Ishikawa (cell line): Measurements from ENCODE around the gene OGA.

Experiments
- CEBPB ChIP-seq: IDR thresholded peaks from 2 replicates; pipeline ENCODE4 v1.6.1; 2012
- CREB1 ChIP-seq: IDR thresholded peaks from 2 replicates; pipeline ENCODE4 v1.6.1; 2012; ENCODE audit warnings: low read depth
- EGR1 ChIP-seq: IDR thresholded peaks from 2 replicates; pipeline ENCODE4 v1.6.1; 2012
- EP300 ChIP-seq: IDR thresholded peaks from 2 replicates; pipeline ENCODE4 v1.6.1; 2012; ENCODE audit warnings: borderline replicate concordance
- FOXM1 ChIP-seq: IDR thresholded peaks from 2 replicates; pipeline ENCODE4 v1.6.1; 2012; ENCODE audit warnings: low read depth, borderline replicate concordance
- MAX ChIP-seq: IDR thresholded peaks from 2 replicates; pipeline ENCODE4 v1.6.1; 2012
- NFIC ChIP-seq: IDR thresholded peaks from 2 replicates; pipeline ENCODE4 v1.6.1; 2012
- RAD21 ChIP-seq: IDR thresholded peaks from 2 replicates; pipeline ENCODE4 v1.6.1; 2012; ENCODE audit warnings: low read depth
- REST ChIP-seq: IDR thresholded peaks from 2 replicates; pipeline ENCODE4 v1.6.1; 2012; ENCODE audit warnings: low read depth, mild to moderate bottlenecking
- TAF1 ChIP-seq: IDR thresholded peaks from 2 replicates; pipeline ENCODE4 v1.6.1; 2012; ENCODE audit warnings: low read depth, mild to moderate bottlenecking
- TCF12 ChIP-seq: IDR thresholded peaks from 2 replicates; pipeline ENCODE4 v1.6.1; 2012; ENCODE audit warnings: low read depth
- TEAD4 ChIP-seq: IDR thresholded peaks from 2 replicates; pipeline ENCODE4 v1.6.1; 2012
- USF1 ChIP-seq: IDR thresholded peaks from 2 replicates; pipeline ENCODE4 v1.6.1; 2012
- YY1 ChIP-seq: IDR thresholded peaks from 2 replicates; pipeline ENCODE4 v1.6.1; 2012; ENCODE audit warnings: low read depth
- ZBTB7A ChIP-seq: IDR thresholded peaks from 2 replicates; pipeline ENCODE4 v1.6.1; 2012; ENCODE audit warnings: low read depth

OGA gene

GRCh38 chr10:101780818-101781654 lies 37.2 kb downstream of the OGA start:
- TF ChIP-seq EGR1, result no peak
- peak; percentile 94 for TF ChIP-seq RAD21

- TF ChIP-seq USF1, result no peak
- no peak for TF ChIP-seq EGR1
Measured at GRCh38 chr10:101780187-101780817, 37.9 kb downstream of the OGA start.

GRCh38 chr10:101779544-101780186 lies 38.6 kb downstream of the OGA start:
- TF ChIP-seq REST, result no peak
- TF ChIP-seq TEAD4, result no peak
- no peak for TF ChIP-seq YY1
- TF ChIP-seq CREB1, result no peak

GRCh38 chr10:101778781-101779543 lies 39.3 kb downstream of the OGA start:
- no peak for TF ChIP-seq NFIC
- no peak for TF ChIP-seq RAD21
- TF ChIP-seq TCF12, result no peak
- no peak for TF ChIP-seq TAF1
- no peak for TF ChIP-seq EGR1

- no peak for TF ChIP-seq CEBPB
- no peak for TF ChIP-seq RAD21
- TF ChIP-seq TCF12, result no peak
- no peak for TF ChIP-seq NFIC
- no peak for TF ChIP-seq EGR1
- TF ChIP-seq REST, result no peak
- no peak for TF ChIP-seq FOXM1
Measured at GRCh38 chr10:101778151-101778780, 40.0 kb downstream of the OGA start.

GRCh38 chr10:101777619-101778145 lies 40.6 kb downstream of the OGA start:
- TF ChIP-seq NFIC (no peak), EGR1 (no peak), TAF1 (no peak), CEBPB (no peak), ZBTB7A (no peak), YY1 (no peak), TCF12 (no peak), TEAD4 (no peak), FOXM1 (no peak), EP300 (no peak), CREB1 (no peak), MAX (no peak), RAD21 (no peak)
